GM12873 (cell line): ENCODE data around the gene KDM1B.

Experiments used
- CTCF ChIP-seq: IDR thresholded peaks from 2 replicates; pipeline ENCODE4 v1.5.1; 2012; ENCODE audit warnings: low read depth, mild to moderate bottlenecking, moderate library complexity, low read length, control low read depth; ENCODE audit not compliant: insufficient read depth; ENCODE audit errors: missing control alignments

Gene KDM1B

GRCh38 chr6:18219591-18219990 is 64.4 kb downstream of the KDM1B start:
- no peak for TF ChIP-seq CTCF

- no peak for TF ChIP-seq CTCF
These were observed 66.0 kb downstream of the KDM1B start for GRCh38 chr6:18221288-18221615.

GRCh38 chr6:18234564-18234963 is 79.3 kb downstream of the KDM1B start:
- no peak for TF ChIP-seq CTCF

- no peak for TF ChIP-seq CTCF
These were observed 80.3 kb downstream of the KDM1B start for GRCh38 chr6:18235524-18235923.

- TF ChIP-seq CTCF, result no peak
These were observed 81.9 kb downstream of the KDM1B start for GRCh38 chr6:18237167-18237566.

GRCh38 chr6:18240230-18240629 is 85.0 kb downstream of the KDM1B start:
- TF ChIP-seq CTCF, result no peak

GRCh38 chr6:18241208-18242038 is 86.2 kb downstream of the KDM1B start:
- no peak for TF ChIP-seq CTCF
